Measurements from ENCODE around the gene ADK. TPM values are rescaled to one million over a fixed set of nuclear protein-coding genes. Genes with fewer than 3 reads are reported as not detected.
A peak's percentile ranks its signal among the peaks of the same experiment; 100 is the strongest.

Gene ADK
- total and polyA plus RNA-seq, 2 donors (not counting 3 experiments of a cell fraction or from before 2014, with no cell fraction given): 11.7 to 46.5 TPM

GRCh38 chr10:74306227-74306982 is 155.4 kb downstream of the ADK start:
- Histone ChIP-seq H3K4me2 (ENCODE audit: insufficient read depth, low read length) (no peak overlapping the region), H3K9ac (replicated peaks; ENCODE audit: extremely low read depth, insufficient read depth, low read length) (no peak overlapping the region), H3K79me2 (ENCODE audit: control insufficient read depth, insufficient read depth, low read length) (peaks cover 36% of the 10 kb centered on the region), H3K27me3 (ENCODE audit: control insufficient read depth in 2 of 2, insufficient read depth in 2 of 2, low read length in 2 of 2) (no peaks in the 10 kb centered on the region), H3K9me3 (replicated peaks; ENCODE audit: control insufficient read depth, insufficient read depth, low read length) (no peaks in the 10 kb centered on the region), H2AFZ (ENCODE audit: low read depth, low read length) (no peak overlapping the region), H3K4me1 (ENCODE audit: control insufficient read depth, extremely low read depth, insufficient read depth, low read length) (no peaks in the 10 kb centered on the region), H3K4me3 (replicated peaks in 1 of 3; ENCODE audit: insufficient read depth in 1 of 3, low read depth in 1 of 3, low read length in 3 of 3) (no peak overlapping the region), H3K36me3 (ENCODE audit: control insufficient read depth in 2 of 2, extremely low read depth in 1 of 2, insufficient read depth in 2 of 2, low read length in 2 of 2) (no peaks in the 10 kb centered on the region), H3K9me1 (replicated peaks; ENCODE audit: control insufficient read depth, extremely low read depth, insufficient read depth, low read length) (no peaks in the 10 kb centered on the region), H4K20me1 (replicated peaks; ENCODE audit: control insufficient read depth, extremely low read depth, insufficient read depth, low read length) (no peaks in the 10 kb centered on the region), H3K27ac (ENCODE audit: insufficient read depth, low read depth, low read length) (no peak overlapping the region)
- FAIRE-seq (no peak), DNase-seq (ENCODE audit: low read depth, low spot score) (peak; percentile 59)
- dilution Hi-C loops (cut with MboI; ENCODE audit: extremely low pct_ligation_motif_present, low sequenced_read_pairs) (no loop called here), intact Hi-C loops (cut with micrococcal nuclease) (no loop called here)
- BruUV-seq (replicated peaks): no TSS peak
- CTCF ChIA-PET: interaction anchor here (0.5 to 1.3 kb wide), 3 partner anchors 15 to 477 kb away, joined by 3 to 5 read pairs (median 3); no protein-coding TSS in a partner anchor
- no peak for TF ChIP-seq POLR2AphosphoS5 (IDR thresholded peaks at IDR 0.05; ENCODE audit: insufficient read depth, low read depth, low read length)
- no peak for TF ChIP-seq JUN (IDR thresholded peaks at IDR 0.05; ENCODE audit: borderline replicate concordance, insufficient read depth, insufficient read length, low read depth)
- TF ChIP-seq GATA2 (IDR thresholded peaks at IDR 0.05; ENCODE audit: insufficient read depth, insufficient read length, low read depth, low read length): no peak
- TF ChIP-seq, protein P1, sequence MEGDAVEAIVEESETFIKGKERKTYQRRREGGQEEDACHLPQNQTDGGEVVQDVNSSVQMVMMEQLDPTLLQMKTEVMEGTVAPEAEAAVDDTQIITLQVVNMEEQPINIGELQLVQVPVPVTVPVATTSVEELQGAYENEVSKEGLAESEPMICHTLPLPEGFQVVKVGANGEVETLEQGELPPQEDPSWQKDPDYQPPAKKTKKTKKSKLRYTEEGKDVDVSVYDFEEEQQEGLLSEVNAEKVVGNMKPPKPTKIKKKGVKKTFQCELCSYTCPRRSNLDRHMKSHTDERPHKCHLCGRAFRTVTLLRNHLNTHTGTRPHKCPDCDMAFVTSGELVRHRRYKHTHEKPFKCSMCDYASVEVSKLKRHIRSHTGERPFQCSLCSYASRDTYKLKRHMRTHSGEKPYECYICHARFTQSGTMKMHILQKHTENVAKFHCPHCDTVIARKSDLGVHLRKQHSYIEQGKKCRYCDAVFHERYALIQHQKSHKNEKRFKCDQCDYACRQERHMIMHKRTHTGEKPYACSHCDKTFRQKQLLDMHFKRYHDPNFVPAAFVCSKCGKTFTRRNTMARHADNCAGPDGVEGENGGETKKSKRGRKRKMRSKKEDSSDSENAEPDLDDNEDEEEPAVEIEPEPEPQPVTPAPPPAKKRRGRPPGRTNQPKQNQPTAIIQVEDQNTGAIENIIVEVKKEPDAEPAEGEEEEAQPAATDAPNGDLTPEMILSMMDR (IDR thresholded peaks at IDR 0.05; ENCODE audit: extremely low read depth in 1 of 2, insufficient read depth in 1 of 2, low read depth in 1 of 2, low read length in 2 of 2): no peak
- TF ChIP-seq FOS (IDR thresholded peaks at IDR 0.05; ENCODE audit: borderline replicate concordance, insufficient read depth, low read length): no peak
- TF ChIP-seq MYC (IDR thresholded peaks at IDR 0.05; ENCODE audit: low read depth, low read length): no peak
- no peak for TF ChIP-seq POLR2A (IDR thresholded peaks at IDR 0.05; ENCODE audit: low read depth, low read length)
- TF ChIP-seq, protein P2, sequence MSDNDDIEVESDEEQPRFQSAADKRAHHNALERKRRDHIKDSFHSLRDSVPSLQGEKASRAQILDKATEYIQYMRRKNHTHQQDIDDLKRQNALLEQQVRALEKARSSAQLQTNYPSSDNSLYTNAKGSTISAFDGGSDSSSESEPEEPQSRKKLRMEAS (IDR thresholded peaks at IDR 0.05; ENCODE audit: insufficient read depth, insufficient read length): no peak
- no peak for TF ChIP-seq EZH2 (IDR thresholded peaks at IDR 0.05; ENCODE audit: borderline replicate concordance, low read depth, low read length, severe bottlenecking)
- POLR2A ChIA-PET: no interaction called here

All from endothelial cell of umbilical vein (primary cell).